ENCODE data around the gene ST14.

ST14 gene

DNA sequence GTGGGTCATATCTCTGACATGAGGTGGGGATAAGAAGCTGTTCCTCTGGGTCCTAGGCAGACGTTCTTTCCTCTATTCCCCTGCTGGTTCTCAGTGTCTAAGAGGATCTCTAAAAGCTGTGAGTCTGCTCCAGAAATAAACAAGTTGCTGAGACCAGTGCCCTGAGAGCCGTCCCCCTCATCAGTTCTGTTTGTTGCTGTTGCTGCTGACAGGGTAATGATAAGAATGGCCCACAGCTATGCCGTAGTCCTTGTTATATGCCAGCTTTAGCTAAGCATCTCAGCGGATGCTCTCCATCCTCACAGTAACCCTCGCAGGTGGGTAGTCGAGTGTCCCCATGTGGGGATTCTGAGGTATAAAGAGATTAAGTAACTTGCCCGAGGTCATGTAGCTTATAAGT lies 23.5 kb upstream of the ST14 start:
- H3K27ac ChIP-seq: no peak overlapping the region
- no peak for TF ChIP-seq ZFX (IDR thresholded peaks at IDR 0.05)
- TF ChIP-seq, protein P1, sequence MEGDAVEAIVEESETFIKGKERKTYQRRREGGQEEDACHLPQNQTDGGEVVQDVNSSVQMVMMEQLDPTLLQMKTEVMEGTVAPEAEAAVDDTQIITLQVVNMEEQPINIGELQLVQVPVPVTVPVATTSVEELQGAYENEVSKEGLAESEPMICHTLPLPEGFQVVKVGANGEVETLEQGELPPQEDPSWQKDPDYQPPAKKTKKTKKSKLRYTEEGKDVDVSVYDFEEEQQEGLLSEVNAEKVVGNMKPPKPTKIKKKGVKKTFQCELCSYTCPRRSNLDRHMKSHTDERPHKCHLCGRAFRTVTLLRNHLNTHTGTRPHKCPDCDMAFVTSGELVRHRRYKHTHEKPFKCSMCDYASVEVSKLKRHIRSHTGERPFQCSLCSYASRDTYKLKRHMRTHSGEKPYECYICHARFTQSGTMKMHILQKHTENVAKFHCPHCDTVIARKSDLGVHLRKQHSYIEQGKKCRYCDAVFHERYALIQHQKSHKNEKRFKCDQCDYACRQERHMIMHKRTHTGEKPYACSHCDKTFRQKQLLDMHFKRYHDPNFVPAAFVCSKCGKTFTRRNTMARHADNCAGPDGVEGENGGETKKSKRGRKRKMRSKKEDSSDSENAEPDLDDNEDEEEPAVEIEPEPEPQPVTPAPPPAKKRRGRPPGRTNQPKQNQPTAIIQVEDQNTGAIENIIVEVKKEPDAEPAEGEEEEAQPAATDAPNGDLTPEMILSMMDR (conservative IDR thresholded peaks at IDR 0.05): no peak

GRCh38 chr11:130137999-130138398 lies 21.6 kb upstream of the ST14 start:
- TF ChIP-seq, protein P1 (conservative IDR thresholded peaks at IDR 0.05): no peak
- TF ChIP-seq ZFX (IDR thresholded peaks at IDR 0.05): no peak
- no peak overlapping the region for H3K27ac ChIP-seq

DNA sequence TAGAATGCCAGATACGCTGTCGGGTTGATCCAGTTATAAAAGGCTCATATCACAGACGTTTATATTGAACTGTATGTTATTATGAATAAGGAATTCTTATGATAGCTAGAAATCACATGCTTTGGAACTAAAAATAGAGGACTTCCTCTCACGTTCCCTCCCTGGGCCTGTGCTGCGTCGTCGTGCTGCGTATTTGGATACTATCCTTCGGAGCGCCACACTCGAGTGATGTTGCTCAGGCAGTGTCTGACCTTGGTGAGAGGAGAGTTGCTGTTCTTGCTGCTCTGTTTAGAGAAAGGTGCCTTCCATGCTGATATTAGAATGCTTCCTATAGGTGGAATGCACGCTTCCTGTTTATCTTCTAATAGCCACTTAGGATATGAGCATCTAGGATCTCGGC lies 20.2 kb upstream of the ST14 start:
- TF ChIP-seq, protein P1 (conservative IDR thresholded peaks at IDR 0.05): no peak
- TF ChIP-seq ZFX (IDR thresholded peaks at IDR 0.05): no peak
- no peak overlapping the region for H3K27ac ChIP-seq

DNA sequence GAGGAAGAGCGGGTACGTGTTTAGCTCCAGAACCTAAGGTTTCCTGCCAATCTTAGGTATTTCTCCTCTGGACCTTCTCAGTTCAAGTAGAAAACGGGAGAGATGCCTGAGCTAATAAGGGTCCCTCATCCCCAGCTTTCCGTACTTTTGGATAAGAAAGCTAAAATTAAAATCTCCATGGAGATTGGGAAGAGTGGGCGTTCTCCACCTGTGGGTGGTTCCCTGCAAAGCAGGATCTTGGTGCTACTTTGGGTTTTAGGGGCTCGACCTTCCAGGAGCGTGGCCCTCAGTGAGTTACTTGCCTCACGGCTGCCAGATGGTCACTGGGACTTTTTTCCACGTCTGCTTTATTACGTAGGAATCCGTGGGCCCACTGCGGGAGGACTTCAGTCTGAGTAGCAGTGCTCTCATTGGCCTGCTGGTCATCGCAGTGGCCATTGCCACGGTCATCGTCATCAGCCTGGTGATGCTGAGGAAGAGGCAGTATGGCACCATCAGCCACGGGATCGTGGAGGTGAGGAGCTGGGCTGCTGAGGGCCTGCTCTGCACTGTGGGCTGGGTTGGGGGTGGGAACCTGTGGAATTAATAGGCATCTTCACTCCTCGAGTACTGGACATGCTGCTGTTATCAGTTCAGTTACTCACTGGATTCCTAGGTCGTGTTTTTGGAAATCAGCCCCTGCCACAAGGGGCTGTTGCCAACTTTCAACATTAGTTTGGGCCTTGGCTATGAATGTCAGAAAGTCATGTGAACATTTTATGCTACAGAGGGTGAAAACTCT lies 17.8 kb upstream of the ST14 start:
- TF ChIP-seq, protein P1 (conservative IDR thresholded peaks at IDR 0.05): no peak
- TF ChIP-seq ZFX (IDR thresholded peaks at IDR 0.05): no peak
- no peak overlapping the region for H3K27ac ChIP-seq

GRCh38 chr11:130144141-130144540 lies 15.4 kb upstream of the ST14 start:
- no peak overlapping the region for H3K27ac ChIP-seq
- TF ChIP-seq, protein P1 (conservative IDR thresholded peaks at IDR 0.05): no peak
- TF ChIP-seq ZFX (IDR thresholded peaks at IDR 0.05): no peak

GRCh38 chr11:130144861-130145281 lies 14.7 kb upstream of the ST14 start:
- no peak overlapping the region for H3K27ac ChIP-seq
- no peak for TF ChIP-seq ZFX (IDR thresholded peaks at IDR 0.05)

DNA sequence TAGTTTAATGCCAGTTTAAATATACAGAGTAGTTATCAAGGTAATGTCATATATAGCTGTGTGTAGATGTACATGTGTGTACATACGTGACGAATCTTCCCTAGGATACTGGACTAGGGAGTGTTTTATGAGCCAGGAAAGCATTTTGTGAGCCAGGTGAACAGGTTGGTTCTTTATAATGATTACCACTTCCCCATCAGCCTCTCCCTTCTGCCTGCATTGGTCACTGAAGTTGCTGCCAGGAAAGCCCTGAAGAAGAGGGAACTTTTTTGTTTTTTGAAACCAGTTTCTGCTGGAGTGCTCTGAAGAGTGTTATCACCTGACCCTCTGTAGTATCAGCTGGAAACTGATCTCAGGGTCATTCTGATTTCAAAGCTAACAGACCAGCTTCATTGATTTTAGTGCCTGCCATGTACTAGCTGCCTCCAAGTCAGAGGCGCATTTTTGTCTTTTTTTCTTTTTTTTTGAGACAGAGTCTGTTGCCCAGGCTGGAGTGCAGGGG lies 14.2 kb upstream of the ST14 start:
- no peak overlapping the region for H3K27ac ChIP-seq
- TF ChIP-seq ZFX (IDR thresholded peaks at IDR 0.05): no peak
- TF ChIP-seq, protein P1 (conservative IDR thresholded peaks at IDR 0.05): no peak
